HG03175 (cell line): Measurements from ENCODE around the gene RNASE13.
A peak's percentile ranks its signal among the peaks of the same experiment; 100 is the strongest.

Experiments
- ATAC-seq: cut with Tn5 transposase; IDR thresholded peaks from one replicate; pipeline ENCODE4 v1.9.1; 2021; ENCODE audit warnings: mild to moderate bottlenecking, moderate library complexity; ENCODE audit not compliant: unreplicated experiment

The RNASE13 gene

DNA sequence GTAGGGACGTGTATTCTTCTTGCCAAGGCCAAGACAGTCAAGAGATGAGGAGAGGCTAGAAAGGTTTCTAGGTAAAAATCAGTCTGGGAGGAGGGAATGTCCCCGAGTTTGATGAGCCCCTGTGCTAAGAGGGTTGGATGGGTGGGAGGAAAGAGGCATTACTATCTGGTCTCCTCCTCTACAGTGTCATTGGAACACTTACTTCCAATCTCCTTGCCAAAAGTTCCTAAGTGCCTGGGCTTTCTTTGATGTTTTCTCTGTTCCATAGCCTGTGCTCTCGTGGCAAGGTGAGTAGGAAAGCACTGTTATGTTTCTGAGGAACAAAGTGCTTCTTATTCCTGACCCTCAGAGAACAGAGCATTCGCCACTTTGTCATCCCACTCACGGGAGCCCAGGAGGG lies at the start of gene RNASE13:
TSS of gene RNASE13 (minus strand) at position 101 of the 400 bp plus-strand sequence. CDS start 519 bp downstream, outside the sequence.
- no peak for ATAC-seq

- ATAC-seq: no peak
Observed at GRCh38 chr14:21084396-21084795, 49.8 kb upstream of the RNASE13 start.

GRCh38 chr14:21083565-21084325 lies 49.1 kb upstream of the RNASE13 start:
- no peak for ATAC-seq

DNA sequence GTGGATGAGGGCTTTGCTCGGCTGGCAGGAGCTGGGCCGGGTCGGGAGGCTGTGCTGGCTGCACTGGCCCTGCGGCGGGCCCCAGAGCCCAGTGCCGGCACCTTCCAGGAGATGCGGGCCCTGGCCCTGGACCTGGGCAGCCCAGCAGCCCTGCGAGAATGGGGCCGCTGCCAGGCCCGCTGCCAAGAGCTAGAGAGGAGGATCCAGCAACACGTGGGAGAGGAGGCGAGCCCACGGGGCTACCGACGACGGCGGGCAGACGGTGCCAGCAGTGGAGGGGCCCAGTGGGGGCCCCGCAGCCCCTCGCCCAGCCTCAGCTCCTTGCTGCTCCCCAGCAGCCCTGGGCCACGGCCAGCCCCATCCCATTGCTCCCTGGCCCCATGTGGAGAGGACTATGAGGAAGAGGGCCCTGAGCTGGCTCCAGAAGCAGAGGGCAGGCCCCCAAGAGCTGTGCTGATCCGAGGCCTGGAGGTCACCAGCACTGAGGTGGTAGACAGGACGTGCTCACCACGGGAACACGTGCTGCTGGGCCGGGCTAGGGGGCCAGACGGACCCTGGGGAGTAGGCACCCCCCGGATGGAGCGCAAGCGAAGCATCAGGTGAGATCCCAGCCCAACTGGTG lies 47.0 kb upstream of the RNASE13 start:
- no peak for ATAC-seq

DNA sequence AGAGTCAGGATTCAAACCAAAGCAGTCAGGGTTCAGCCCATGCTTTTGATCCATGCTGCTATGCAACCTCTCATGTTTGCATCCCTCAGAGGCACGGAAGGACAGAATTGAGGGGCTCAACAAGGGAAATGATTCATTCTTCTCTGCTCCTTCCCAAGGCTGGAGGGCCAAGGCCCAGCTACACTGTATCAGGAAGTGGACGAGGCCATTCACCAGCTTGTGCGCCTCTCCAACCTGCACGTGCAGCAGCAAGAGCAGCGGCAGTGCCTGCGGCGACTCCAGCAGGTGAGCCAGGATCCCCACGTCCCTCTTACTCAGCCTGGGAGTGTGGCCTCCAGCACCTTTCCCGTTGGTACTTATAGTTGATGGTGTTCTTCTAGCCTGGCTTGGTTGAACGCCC lies 44.1 kb upstream of the RNASE13 start:
- ATAC-seq: no peak

DNA sequence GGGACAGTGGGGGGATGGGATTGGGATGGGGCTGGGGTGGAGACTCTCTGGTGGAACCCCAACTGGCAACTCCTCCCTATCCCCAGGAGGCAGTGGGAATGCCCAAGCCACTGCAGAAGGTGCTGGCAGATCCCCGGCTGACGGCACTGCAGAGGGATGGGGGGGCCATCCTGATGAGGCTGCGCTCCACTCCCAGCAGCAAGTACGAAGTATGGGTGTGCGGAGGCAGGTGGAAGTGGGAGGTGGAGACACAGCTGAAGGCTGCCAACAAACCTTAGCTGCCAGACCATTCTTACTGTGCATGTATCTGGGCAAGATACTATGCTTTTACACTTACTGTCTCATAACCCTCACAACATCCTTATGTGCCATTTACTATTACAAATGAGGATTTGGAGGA lies 43.7 kb upstream of the RNASE13 start:
- no peak for ATAC-seq

DNA sequence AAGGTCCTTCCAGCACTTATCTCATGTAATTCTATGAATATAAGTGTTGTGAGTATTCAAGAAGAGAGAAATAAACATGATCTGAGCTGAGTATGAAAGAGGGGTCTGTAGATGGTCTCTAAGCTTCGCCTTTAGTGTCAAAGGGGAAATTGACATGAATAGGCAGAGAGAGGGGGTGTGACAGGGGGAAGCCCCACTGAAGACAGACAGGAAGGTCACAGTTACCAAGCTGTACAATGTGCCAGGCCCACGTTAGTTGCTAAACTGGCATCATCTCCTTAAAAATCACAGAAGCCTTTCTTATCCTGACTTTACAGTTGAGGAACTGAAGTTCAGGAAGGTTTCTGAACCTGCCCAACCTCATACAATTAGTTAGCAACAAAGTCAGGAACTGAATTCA lies 43.1 kb upstream of the RNASE13 start:
- no peak for ATAC-seq

DNA sequence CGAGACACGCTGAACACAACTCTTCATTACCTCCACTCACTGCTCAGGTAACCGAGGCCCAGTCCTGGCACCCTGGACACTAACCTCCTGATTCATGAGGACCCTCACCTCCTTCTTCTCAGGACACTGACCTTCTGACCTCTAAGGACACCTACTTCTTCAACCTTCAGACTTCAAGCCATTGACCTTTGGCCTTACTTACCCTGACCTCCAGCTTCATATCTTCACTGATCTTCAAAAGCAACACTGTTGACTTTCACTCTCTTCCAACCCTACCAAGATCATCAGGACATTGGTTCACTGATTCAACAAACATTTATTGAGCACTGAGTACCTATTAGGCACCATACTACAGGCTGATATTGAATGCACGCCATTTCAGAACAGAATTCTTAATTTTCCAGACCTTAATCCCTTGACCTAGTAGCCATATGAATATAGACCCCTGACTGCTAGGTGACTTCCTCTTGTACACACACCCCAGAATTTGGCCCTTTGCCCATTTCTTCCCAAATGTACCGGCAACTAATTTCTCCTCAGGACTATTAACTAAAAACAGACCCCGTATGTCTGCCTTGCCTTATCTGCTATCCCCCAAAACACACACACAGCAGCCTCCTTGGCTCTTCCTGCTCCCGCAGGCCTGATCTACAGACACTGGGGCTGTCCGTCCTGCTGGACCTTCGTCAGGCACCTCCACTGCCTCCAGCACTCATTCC lies 41.3 kb upstream of the RNASE13 start:
- no peak for ATAC-seq

DNA sequence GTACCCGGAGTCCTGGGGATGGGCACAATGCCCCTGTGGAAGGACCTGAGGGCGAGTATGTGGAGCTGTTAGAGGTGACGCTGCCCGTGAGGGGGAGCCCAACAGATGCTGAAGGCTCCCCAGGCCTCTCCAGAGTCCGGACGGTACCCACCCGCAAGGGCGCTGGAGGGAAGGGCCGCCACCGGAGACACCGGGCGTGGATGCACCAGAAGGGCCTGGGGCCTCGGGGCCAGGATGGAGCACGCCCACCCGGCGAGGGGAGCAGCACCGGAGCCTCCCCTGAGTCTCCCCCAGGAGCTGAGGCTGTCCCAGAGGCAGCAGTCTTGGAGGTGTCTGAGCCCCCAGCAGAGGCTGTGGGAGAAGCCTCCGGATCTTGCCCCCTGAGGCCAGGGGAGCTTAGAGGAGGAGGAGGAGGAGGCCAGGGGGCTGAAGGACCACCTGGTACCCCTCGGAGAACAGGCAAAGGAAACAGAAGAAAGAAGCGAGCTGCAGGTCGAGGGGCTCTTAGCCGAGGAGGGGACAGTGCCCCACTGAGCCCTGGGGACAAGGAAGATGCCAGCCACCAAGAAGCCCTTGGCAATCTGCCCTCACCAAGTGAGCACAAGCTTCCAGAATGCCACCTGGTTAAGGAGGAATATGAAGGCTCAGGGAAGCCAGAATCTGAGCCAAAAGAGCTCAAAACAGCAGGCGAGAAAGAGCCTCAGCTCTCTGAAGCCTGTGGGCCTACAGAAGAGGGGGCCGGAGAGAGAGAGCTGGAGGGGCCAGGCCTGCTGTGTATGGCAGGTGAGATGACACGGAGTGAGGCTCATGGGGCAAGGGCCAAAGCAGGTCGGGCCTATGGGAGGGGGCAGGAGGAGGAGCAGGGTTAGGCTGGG lies 40.0 kb upstream of the RNASE13 start:
- no peak for ATAC-seq

DNA sequence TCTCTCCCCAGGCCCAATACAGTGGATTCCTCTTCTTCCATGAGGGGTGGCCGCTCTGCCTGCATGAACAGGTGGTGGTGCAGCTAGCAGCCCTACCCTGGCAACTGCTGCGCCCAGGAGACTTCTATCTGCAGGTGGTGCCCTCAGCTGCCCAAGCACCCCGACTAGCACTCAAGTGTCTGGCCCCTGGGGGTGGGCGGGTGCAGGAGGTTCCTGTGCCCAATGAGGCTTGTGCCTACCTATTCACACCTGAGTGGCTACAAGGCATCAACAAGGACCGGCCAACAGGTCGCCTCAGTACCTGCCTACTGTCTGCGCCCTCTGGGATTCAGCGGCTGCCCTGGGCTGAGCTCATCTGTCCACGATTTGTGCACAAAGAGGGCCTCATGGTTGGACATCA lies 39.3 kb upstream of the RNASE13 start:
- ATAC-seq: no peak

DNA sequence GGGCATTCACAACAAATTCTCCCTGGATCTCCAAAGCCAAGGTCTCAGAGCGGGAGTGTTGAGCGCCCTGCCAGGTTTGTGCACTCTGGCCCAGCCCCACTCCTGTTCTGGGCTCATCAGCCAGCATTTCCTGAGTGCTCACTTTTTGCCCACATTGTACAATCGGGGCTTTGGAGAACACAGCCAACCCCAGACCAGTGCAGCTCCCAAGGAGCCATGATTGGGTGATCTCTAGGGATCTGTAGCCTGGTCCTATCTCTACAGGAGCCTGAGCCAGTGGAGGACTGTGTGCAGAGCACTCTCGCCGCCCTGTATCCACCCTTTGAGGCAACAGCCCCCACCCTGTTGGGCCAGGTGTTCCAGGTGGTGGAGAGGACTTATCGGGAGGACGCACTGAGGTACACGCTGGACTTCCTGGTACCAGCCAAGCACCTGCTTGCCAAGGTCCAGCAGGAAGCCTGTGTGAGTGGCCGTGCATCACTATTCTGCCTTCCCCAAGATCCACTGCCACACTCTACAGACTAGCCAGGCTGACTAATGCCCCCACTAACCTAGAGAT lies 38.3 kb upstream of the RNASE13 start:
- no peak for ATAC-seq

GRCh38 chr14:21072031-21072473 lies 37.4 kb upstream of the RNASE13 start:
- ATAC-seq: no peak

- peak; percentile 67 for ATAC-seq
Observed at GRCh38 chr14:21071225-21072030, 36.8 kb upstream of the RNASE13 start.

DNA sequence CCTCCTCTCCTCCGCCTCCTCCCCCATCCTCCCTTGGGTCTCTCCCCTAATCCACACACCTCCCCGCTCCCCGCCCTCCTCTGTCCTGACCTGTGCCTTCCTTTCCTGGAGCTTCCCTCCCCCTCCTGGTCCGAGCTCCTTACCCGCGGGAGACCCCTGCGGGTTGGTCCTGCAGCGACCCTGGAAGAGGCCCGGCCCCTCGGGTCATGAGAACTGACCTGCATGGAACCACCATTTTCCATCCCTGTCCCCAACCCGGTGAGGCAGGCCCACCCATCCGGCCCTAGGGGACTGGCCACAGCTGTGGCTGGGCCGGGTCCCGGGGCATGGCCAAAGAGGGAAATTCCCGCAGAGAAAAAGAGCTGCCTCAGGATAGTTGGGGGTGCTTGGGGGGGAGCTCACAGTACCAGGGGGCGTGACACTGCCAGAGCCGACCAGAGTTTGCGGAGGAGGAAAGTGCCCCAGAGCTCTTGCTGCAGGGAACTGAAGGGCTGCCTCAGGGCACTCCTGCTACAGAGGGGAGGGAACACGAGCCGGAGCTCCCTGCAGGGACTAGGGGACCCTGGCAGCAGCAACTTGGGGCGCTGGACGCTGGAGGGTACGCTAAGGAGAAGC lies 36.1 kb upstream of the RNASE13 start:
- ATAC-seq: peak; percentile 22

- no peak for ATAC-seq
Observed at GRCh38 chr14:21070083-21070609, 35.5 kb upstream of the RNASE13 start, which contains the start of gene ARHGEF40. TSS of gene ARHGEF40 (plus strand) at chr14:21070304. CDS start at chr14:21070397, 93 bp downstream.

- no peak for ATAC-seq
Observed at GRCh38 chr14:21069388-21070082, 34.9 kb upstream of the RNASE13 start.

- no peak for ATAC-seq
Observed at GRCh38 chr14:21068521-21069387, 34.1 kb upstream of the RNASE13 start.
